Body of pancreas (tissue), 4 donors: ENCODE measurements around the gene SRPK2.

Experiments
- CTCF ChIP-seq, 7 experiments: fragments of 450-650 bp in 4 of 7; fragments of 200-600 bp in 3 of 7; sonication (generic) in 3 of 7; IDR thresholded peaks; one replicate each; pipeline ENCODE4 v1.5.1; 2016 to 2019; ENCODE audit warnings: antibody characterized with exemption in 7 of 7
- POLR2A ChIP-seq, 3 donors: fragments of 450-650 bp; IDR thresholded peaks; one replicate each; pipeline ENCODE4 v1.6.1; 2016; ENCODE audit warnings: antibody characterized with exemption in 3 of 3, mild to moderate bottlenecking in 2 of 3

- TF ChIP-seq CTCF (IDR thresholded peaks at IDR 0.05) (no peak), POLR2A (IDR thresholded peaks at IDR 0.05) (no peak)
Measured at GRCh38 chr7:105230486-105230885, 158.2 kb downstream of the SRPK2 start.
